Stimulated activated CD4-positive, alpha-beta T cell treated with anti-CD3 and anti-CD28 coated beads, Interleukin-1b, Interleukin-23, amount 100 ng/mL, for 1 hour (primary cell): ENCODE measurements around the gene FGL2.
"Not testable (repeated sequence)": the region's sequence is repeated elsewhere in the genome, so short reads cannot be mapped to it uniquely, and the experiment has no call there.

Experiments
- DNase-seq, 2 donors: peaks; one replicate each; pipeline ENCODE4 v3.0.0-alpha.2; 2020; ENCODE audit warnings: low read depth in 2 of 2

Gene FGL2, protein sequence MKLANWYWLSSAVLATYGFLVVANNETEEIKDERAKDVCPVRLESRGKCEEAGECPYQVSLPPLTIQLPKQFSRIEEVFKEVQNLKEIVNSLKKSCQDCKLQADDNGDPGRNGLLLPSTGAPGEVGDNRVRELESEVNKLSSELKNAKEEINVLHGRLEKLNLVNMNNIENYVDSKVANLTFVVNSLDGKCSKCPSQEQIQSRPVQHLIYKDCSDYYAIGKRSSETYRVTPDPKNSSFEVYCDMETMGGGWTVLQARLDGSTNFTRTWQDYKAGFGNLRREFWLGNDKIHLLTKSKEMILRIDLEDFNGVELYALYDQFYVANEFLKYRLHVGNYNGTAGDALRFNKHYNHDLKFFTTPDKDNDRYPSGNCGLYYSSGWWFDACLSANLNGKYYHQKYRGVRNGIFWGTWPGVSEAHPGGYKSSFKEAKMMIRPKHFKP

DNA sequence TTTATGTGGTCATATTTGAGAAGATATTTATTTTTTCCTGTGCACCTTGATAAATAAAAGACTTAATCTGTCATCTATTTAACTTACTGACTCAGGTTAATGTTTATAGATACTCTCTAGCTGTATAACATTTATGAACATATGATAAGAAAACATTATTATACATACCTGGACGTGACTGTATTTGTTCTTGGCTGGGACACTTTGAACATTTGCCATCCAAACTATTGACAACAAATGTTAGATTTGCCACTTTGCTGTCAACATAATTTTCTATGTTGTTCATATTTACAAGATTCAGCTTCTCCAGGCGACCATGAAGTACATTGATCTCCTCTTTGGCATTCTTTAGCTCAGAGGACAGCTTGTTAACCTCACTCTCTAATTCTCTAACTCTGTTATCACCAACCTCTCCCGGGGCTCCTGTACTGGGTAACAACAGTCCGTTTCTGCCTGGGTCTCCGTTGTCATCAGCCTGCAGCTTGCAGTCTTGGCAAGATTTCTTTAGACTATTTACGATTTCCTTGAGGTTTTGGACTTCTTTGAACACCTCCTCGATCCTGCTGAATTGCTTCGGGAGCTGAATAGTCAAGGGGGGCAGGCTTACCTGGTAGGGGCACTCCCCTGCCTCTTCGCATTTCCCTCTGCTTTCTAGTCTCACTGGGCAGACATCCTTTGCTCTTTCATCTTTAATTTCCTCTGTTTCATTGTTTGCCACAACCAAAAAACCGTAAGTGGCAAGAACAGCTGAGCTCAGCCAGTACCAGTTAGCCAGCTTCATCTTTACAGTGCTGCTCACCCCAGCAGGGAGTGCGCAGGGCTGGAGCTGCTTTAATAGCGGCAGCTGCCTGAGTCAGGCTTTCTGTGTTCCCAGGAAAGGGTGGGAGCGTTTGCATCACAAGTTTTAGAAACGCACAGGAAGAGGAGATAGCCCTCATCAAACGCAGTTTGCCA is at the start of gene FGL2:
Gene FGL2 (minus strand): TSS at position 807 of the 954 bp plus-strand sequence. CDS start 26 bp downstream, at position 781.
- DNase-seq: no peak

DNA sequence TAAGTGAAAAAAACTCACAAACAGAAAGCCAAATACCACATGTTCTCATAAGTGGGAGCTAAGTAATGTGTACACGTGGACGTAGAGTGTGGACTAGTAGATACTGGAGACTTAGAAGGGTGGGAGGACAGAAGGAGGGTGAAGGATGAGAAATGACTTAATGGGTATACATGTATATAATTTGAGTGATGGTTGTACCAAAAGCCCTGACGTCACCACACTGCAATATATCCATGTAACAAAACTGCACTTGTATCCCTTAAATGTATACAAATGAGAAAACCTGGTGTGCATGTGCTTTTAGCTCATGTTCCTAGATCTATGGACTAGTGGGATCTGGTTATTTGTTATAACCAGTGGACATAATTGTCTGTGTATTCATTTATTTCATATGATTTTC is 48.5 kb upstream of the FGL2 start:
- DNase-seq: no peak

DNA sequence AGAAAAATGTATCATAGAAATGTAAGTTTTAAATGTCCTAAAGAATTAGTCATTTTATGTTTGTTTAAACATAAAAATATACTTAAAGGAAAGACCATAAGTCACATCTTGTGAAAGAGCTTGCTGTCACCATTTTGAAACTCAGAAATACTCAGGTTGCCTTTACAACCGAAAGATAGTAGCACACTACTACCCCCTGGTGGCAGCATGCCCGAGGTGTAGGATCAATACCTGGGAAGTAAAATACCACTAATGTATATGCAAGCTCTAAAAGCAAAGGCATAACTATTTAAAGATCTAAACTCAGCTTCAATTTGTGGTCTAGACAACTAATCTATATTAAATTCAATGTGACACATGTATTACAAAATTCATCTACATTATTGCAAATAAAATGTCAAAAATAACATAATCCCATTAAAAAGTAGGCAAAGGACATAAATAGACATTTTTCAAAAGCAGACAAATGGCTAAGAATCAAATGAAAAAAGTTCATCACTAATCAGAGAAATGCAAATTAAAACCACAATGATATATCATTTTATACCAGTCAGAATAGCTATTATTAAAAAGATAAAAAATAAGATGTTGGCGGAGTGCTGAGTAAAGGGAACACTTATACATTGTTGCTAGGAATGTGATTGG is 47.7 kb upstream of the FGL2 start:
- DNase-seq: peak; percentile 70 to 90

DNA sequence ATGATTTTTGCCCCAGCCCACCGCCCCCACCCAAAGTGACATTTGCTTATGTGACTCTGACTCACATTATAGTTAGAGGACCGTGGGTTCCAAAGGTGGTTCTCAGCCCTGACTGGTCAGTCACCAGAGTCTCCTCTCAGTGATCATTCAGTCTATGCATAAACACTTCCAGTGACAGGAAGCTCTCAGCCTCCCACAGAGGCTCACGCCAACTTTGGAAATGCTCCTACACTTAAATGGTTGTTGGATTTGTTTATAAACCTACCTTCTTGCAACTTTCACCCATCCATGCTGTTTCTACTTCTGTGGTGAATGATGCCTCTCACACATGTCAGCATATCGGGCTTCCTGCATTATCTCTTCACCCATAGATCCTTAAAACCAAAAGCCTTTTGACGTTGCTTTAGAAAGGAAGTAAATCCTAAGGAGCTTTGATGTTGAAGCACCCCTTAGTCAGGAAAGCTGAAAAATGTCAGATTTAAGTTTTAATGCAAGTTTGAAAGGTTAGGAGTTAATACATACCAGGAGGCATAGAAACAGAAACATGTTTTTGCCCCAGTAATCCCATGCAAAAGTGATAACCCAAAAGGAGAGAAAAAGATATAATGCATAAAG is 46.5 kb upstream of the FGL2 start:
- DNase-seq: no peak

DNA sequence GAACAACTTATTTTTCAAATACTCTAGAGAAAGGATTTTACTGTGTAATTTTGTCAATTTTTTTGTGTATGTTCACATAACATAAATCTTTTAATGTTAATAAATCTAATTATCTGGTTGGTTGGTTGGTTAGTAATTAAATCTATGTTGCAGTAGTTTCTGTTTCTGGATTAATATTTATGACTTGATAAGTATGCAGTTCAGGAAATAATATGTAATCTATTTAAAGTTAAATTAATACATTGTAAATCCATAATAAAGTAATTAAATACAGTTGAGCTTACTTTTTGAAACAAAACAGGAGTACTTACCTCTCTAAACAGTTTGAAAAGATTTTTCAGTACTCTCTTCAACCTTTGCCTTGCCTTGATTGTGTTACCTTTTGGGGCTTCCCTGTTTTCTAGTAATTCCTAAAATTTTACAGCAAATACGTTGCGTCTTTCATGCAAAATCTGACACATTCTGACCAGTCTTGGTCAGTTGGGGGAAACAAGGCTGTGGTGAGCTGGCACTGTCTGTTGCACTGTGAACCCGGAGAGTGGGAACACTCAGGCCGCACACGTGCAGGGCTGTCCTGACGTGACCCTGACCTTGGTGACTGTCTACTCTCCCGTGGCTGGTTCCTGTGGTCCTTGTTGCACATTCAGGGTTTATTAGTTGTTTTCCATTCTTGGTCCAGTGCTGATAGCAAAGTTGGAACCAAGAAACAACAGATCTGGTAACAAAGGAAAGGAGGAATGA is 45.6 kb upstream of the FGL2 start:
- DNase-seq: no peak

DNA sequence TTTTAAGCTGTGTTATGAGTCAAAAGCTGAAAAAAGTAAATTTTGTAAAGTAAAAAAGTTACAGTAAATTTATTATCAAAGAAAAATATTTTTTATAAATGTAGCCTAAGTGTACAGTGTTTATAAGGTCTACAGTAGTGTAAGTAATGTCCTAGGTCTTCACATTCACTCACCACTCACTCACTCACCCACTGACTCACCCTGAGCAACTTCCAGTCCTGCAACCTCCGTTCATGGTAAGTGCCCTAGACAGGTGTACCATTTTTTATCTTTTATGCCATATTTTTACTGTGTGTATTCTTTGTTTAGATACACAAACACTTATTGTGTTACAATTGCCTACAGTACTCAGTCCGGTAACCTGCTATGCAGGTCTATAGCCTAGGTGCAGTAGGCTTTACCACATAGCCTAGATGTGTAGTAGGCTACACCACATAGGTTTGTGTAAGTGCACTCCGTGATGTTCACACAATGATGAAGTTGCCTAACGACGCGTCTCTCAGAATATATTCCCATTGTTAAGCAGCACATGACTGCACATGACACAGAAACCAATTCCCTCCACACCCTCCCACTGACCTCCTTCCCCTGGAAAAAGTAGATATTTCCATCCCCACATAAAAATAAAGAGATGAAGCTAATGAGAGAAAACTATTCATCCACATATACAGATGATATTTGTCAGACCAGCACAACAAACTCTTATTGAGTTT is 44.8 kb upstream of the FGL2 start:
- DNase-seq: no peak

DNA sequence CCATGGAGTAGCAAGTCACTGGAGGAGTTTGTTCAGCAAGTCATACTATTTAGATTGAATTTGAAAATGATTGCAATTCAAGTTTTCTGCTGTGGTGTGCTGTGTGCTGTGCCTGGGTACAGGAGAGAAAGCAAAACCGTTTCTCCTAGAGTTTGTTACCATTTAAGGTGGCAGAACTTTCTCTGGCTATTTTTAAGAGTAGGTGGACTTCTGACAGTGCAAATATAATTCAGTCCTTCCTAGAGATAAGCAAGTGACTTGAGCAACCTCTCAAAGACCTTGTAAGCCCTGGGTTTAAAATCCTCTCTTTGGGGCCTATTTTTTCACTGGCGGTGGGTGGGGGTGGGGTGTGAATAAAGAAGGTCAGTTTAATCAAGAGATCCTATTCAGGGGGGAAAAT is 42.9 kb upstream of the FGL2 start:
- DNase-seq: no peak

DNA sequence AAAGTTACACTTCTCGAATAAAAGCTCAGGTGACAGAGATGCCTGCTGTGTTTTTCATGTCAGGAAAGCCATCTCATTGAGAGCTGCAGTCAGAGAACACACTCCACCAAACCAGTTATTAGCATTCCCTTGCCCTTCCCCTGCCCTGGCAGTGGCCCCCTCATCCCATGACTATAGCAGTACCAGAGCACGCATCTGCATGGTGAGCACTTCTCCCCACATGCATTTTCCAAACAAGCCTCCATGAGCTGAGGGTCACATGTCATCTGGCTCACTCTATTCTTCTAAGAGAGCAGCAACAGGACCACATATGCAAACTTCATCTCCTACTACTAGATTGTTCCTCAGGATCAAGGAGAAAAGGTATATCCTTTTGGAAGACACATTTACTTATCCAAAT is 42.4 kb upstream of the FGL2 start:
- no peak for DNase-seq

DNA sequence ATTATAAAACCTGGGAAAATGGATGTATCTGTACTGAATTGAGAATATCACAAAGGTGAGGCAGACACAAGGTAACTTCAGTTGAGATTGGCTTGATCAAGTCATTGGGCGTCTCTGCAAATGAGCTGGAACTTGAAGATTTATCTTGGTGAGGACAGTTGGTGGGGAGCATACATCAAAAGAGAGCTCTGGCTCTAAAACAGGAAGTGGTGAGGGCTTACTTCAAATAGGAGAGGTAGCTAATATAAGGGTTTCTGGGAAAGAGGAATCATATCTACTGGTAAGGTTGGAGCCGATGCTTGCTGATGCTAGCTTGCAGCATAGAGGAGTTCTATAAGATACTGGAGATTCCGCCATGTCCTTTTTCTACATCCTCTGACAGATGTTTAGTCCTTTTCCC is 39.9 kb upstream of the FGL2 start:
- DNase-seq: no peak

DNA sequence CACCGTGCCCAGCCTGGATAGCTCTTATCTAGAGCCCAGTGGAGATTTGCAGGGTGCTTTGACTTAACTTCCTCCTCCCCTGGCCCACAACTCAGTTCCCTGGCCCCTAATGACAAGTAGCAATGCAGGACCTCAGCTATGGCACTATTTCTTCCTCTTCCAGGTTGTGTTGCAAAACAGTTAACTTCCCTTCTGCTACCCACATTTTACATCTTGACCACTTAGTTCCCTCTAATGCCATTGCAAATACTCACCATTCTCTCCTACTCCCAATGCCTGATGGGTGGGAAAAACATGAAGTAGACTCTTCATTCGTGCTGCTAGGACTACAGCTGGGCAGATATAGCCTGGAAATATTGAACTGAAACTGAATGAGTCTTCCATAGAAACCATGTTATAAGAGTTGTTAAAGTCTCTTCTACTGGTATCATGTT is 39.1 kb upstream of the FGL2 start:
- DNase-seq: no peak

DNA sequence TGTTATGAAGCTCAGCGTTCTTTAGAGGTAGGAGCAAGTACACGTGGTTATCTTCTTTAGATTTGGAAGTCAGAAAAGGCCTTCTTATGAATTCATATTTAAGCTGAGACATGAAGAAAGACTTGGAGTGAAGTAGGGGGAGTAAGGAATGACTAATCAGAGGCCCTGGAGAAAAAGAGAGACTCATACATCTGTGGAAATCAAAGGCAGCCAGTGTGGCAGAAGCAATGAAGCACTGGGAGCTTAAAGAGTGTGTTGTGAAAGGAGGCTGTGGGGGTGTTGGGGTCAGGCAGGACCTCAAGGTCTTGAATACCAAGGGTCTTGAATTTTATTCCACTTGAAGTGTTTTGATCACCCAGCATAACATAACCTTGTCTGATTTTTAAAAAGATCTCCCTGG is 35.7 kb upstream of the FGL2 start:
- no peak for DNase-seq

DNA sequence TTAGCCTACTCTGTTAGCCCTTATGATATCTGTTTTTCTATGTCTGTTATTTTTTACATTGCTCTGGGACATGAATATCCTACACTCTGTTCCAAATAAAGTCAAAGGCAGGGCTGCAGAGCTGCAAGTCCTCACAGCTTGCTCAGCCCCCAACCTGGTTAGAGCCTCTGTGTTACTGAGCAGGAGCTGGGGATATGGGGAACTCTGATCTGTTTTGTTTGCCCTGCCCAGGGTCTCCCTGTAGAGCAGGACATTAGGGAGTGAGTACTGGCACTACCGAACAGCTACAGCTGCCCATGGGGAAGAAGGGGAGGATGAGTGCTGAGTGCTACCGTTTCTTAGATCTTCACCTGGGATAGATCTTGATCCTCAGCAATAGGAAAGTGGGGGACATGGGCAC is 32.8 kb upstream of the FGL2 start:
- DNase-seq: no peak

DNA sequence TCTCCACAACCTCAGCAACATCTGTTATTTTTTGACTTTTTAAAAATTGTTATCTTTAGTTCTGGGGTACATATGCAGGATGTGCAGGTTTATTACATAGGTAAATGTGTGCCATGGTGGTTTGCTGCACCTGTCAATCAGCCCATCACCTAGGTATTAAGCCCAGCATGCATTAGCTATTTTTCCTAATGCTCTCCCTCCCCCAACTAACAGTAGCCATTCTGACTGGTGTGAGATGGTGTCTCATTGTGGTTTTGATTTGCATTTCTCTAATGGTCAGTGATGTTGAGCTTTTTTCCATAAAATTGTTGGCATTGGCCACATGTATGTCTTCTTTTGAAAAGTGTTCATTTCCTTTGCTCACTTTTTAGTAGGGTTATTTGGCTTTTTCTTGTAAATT is 29.2 kb upstream of the FGL2 start:
- DNase-seq: not testable (repeated sequence)

DNA sequence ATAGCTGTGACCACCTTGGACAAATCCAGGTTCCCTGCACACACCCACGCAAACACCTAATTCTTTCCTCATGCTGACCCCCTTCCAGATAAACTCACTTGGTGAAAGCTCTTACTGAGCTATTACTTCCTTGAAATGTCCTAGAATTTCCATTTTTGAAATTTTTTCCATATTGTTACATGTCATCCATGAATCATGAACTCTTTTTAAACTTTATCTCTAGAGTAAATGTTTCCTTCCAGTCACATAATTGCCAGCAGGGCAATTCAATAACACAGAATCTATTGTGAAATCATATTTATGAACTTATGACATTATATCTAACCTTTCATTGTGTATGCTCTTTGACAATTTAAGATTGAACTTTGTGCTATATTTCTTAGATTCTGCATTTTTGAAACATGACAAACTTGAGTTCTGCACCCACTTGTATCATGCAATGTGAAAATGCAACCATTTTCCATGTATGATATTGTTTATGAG is 26.8 kb upstream of the FGL2 start:
- DNase-seq: no peak

DNA sequence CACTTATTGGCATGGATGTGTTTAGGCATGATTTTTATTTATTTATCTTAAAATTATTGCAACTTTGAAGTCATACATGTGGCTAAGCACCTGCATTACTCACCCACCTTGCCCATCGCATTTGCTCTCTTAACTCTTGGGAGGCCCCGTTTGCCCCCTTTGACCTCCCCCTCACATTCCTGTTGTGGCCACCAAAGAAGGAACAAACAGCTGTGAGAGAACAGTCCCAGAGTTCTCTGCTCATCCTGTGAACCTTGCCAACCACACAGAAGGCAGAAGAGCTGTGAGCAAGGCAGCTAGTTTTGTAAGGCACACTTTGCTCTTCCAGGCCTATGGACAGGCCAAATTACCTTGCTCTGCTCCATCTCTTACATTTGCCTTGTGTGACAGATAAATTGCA is 23.6 kb upstream of the FGL2 start:
- DNase-seq: no peak

DNA sequence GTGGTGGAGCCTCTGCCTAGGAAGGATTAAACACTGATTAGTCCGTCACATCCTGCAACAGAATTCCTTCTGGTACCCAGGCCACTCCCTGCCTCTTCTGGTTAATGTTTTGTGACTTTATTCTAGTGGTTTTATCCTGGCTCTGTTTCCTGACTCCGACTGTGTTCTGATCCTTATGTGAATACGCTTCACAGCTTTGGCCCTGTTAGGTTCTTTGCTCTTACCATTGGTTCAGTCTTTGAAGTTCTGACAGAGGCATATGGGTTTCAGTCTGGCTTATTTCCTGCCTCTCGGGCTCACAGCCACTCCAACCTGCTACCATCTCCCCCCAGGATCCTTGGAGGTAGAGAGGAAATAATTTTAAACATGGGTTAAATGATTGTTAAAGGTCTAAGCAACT is 23.2 kb upstream of the FGL2 start:
- no peak for DNase-seq

DNA sequence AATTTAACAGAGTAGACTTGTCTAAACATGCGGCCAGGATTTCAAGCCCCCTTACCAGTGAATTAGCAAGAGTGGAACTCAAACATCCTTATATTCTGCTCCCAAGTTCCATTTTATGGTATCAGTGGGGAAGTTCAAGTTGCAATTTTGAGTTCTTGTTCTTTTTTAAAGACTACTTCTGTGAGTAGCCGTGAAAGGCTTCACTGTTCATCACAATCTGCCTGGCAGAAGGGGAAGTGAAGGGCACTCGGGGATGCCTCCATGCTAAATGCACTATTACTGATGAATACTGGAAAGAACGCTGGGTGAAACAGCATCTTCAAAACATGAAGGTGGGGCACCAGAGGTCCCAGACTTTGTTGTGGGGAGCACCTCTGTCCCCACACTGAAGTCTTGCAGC is 22.4 kb upstream of the FGL2 start:
- no peak for DNase-seq

DNA sequence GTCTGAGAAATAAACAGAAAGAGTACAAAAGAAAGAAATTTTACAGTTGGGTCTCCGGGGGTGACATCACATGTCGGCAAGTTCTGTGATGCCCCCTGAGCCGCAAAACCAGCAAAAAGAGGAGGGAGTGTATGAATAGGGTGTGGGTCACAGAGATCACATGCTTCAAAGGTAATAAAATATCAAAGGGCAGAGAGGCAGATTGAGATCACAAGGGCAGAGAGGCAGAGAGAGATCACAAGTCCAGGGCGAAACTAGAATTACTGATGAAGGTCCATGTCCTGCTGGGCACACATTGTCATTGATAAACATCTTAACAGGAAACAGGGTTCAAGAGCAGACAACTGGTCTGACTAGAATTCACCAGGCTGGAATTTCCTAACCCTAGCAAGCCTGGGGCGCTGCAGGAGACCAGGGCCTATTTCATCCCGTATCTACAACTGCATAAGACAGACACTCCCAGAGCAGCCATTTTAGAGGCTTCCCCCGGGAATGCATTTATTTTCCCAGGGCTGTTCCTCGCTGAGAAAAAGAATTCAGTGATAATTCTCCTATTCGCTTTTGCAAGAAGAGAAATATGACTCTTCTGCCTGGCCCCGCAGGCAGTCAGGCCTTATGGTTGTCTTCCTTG is 20.2 kb upstream of the FGL2 start:
- not testable (repeated sequence) for DNase-seq

DNA sequence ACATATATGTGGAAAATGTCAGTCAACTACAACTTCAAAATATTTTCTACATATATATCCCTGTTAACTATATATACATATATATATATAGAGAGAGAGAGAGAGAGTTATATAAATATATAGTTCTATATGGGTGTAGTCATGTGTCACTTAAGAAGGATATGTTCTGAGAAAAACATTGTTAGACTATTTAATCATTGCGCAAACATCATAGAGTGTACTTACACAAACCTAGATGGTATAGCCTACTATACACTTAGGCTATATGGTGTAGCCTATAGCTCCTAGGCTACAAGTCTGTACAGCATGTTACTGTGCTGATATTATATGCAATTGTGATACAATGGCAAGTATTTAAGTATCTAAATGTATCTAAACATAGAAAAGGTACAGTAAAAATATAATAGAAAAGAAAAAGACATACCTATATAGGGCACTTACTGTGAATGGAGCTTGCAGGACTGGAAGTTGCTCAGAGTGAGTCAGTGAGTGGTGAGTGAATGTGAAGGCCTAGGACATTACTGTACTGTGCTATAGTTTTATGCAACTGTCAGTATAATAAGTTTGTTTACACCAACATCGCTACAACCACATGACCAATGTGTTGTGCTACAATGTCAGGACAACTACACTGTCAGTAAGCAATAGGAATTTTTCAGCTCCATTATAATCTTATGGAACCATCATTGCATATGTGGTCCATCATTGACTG is 18.0 kb upstream of the FGL2 start:
- DNase-seq: no peak
